Suprapubic skin (tissue), 3 donors: ENCODE measurements around the gene NAA11.

Source experiments
- CTCF ChIP-seq, 2 donors: fragments of 200-600 bp in 1 of 2; fragments of 450-650 bp in 1 of 2; sonication (generic) in 1 of 2; IDR thresholded peaks; one replicate each; pipeline ENCODE4 v1.5.1; 2016 to 2019; ENCODE audit warnings: antibody characterized with exemption in 2 of 2, mild to moderate bottlenecking in 1 of 2, moderate library complexity in 1 of 2
- POLR2AphosphoS5 ChIP-seq, 3 donors: sonication (generic); formaldehyde crosslinking; IDR thresholded peaks; one replicate each; pipeline ENCODE4 v1.6.1; 2017; ENCODE audit warnings: antibody characterized with exemption in 3 of 3

DNA sequence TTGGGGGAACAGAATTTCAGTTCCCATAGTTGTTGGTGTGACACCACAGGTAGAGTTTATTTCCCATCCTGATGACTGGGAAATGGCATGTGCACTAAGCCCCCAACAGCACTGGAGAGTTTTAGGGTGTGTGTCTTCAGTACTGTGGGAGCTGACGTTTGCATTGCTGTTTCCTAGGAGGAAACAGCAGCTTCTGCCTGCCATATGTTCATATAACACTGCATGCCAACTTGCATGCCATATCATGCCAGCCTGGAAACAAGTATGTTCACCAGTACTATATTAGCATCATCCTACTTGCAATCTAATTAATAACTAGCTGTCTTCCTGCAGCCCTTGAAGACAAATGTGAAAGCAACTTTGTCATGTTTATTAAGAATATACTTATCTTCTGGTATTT lies 58.2 kb downstream of the NAA11 start:
- TF ChIP-seq CTCF (IDR thresholded peaks at IDR 0.05) = no peak
- TF ChIP-seq POLR2AphosphoS5 (IDR thresholded peaks at IDR 0.05) = no peak
